Measurements from ENCODE around the gene STIM1.
"Not testable (repeated sequence)": the region's sequence is repeated elsewhere in the genome, so short reads cannot be mapped to it uniquely, and the experiment has no call there.

STIM1 gene

DNA sequence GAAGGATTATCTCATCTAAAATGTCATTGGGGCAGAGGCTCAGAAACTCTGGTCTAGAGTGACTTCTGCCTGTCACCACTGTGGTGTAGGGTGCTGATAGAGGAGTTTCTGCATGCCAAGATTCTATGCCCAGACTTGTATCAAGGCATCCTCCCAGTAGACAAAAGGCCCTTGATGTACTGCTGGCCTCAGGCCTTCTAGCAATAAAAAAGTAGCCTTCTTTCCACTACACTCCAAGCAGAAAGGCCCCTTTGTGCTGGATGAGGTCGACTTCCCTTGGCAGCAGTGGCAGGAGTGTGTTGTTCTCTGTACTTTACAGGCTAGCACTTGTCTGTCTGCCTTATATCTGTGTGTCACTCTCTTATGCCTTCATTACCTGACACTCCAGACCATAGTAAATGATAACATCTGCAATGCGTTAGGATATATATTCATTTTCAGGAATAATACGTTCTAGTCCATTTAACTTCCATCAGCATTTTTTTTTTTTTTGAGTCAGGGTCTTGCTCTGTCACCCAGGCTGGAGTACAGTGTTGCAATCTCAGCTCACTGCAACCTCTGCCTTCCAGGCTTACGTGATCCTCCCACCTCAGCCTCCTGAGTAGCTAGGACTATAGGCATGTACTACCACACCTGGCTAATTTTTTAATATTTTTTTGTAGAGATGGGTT is 189.6 kb downstream of the STIM1 start:
- ChIA-PET CTCF (interaction anchor here (1.1 to 4.4 kb wide), 7 partner anchors 11 to 196 kb away, joined by 3 to 17 read pairs (median 8); partner anchors contain the start of gene STIM1), POLR2A (no interaction called here)
- DNase-seq (ENCODE audit: extremely low spot score), result no peak
- TF ChIP-seq, protein P1, sequence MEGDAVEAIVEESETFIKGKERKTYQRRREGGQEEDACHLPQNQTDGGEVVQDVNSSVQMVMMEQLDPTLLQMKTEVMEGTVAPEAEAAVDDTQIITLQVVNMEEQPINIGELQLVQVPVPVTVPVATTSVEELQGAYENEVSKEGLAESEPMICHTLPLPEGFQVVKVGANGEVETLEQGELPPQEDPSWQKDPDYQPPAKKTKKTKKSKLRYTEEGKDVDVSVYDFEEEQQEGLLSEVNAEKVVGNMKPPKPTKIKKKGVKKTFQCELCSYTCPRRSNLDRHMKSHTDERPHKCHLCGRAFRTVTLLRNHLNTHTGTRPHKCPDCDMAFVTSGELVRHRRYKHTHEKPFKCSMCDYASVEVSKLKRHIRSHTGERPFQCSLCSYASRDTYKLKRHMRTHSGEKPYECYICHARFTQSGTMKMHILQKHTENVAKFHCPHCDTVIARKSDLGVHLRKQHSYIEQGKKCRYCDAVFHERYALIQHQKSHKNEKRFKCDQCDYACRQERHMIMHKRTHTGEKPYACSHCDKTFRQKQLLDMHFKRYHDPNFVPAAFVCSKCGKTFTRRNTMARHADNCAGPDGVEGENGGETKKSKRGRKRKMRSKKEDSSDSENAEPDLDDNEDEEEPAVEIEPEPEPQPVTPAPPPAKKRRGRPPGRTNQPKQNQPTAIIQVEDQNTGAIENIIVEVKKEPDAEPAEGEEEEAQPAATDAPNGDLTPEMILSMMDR (IDR thresholded peaks at IDR 0.05; ENCODE audit: control extremely low read depth, extremely low read depth, low read depth, missing control alignments), result no peak

DNA sequence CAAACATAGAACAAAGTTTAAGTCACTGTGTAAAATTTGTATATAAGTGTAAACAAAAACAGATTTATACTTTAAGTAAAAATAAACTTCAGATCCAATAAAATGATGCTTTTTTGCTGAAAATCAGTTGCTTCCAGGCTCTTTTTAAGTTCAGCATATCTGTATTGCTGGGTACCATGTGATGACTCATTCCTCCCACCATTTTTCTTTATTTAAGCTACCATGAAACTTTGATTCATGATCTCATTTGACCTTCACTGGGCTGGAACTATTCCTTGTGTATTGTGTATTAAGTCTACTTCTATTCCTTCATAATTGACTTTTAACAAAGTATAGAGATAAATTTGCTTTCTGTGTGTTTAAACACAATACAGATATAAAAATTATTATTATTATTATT is 192.9 kb downstream of the STIM1 start:
- TF ChIP-seq, protein P1 (IDR thresholded peaks at IDR 0.05; ENCODE audit: control extremely low read depth, extremely low read depth, low read depth, missing control alignments), result no peak
- DNase-seq (ENCODE audit: extremely low spot score), result no peak
- ChIA-PET POLR2A (no interaction called here), CTCF (interaction anchor here (1.0 to 3.5 kb wide), 5 partner anchors 16 to 200 kb away, joined by 3 to 17 read pairs (median 5); partner anchors contain the start of gene STIM1)

DNA sequence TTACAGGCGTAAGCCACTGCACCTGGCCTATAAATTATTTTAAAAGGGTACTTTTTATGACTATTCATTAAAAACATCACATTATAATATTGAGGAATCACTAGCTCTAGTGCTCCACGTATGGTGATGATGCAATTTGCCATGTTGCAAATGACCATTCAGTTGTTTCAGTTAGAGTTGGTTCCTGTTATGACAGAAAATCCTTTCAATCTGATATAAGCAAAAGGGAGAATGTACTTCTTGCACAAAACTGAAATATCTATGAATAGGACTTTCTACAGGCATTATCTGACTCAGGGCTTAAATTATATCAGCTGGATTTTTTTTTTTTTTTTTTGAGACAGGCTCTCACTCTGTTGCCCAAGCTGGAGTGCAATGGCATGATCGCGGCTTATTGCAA is 193.5 kb downstream of the STIM1 start:
- no peak for DNase-seq (ENCODE audit: extremely low spot score)
- CTCF ChIA-PET, result interaction anchor here (1.0 to 3.5 kb wide), 7 partner anchors 8 to 207 kb away, joined by 3 to 14 read pairs (median 3); partner anchors contain the start of gene STIM1
- TF ChIP-seq, protein P1 (IDR thresholded peaks at IDR 0.05; ENCODE audit: control extremely low read depth, extremely low read depth, low read depth, missing control alignments), result no peak
- POLR2A ChIA-PET, result no interaction called here

DNA sequence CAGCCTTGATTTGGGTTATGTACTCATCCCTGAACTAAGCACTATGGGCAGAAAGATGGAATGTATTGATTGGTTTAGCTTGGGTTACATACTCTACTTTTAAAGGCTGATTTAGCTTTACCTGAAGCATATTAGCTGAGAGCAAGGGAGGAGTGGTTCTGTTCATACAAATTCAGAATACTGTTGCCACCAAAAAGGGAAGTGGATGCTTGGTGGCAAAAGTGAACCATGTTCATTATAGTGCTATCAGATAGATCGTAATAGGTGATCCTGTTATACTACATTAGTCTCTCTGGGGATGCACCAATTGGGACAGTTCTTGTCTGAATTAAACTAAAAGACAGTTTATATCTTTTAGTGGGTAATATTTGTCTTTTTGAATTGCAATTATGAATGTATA is 194.7 kb downstream of the STIM1 start:
- ChIA-PET POLR2A (interaction anchor here (0.7 kb wide), 1 partner anchor 14 kb away, joined by 4 read pairs; no protein-coding TSS in a partner anchor), CTCF (interaction anchor here (1.0 to 3.5 kb wide), 5 partner anchors 9 to 209 kb away, joined by 3 to 14 read pairs (median 9); partner anchors contain the start of gene STIM1)
- DNase-seq (ENCODE audit: extremely low spot score), result no peak
- TF ChIP-seq, protein P1 (IDR thresholded peaks at IDR 0.05; ENCODE audit: control extremely low read depth, extremely low read depth, low read depth, missing control alignments), result no peak

DNA sequence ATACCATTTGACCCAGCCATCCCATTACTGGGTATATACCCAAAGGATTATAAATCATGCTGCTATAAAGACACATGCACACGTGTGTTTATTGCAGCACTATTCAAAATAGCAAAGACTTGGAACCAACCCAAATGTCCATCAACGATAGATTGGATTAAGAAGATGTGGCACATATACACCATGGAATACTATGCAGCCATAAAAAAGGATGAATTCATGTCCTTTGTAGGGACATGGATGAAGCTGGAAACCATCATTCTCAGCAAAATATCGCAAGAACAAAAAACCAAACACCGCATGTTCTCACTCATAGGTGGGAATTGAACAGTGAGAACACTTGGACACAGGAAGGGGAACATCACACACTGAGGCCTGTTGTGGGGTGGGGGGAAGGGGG is 197.7 kb downstream of the STIM1 start:
- CTCF ChIA-PET, result interaction anchor here (0.8 to 34.0 kb wide), 4 partner anchors 12 to 203 kb away, joined by 3 to 1411 read pairs (median 64); partner anchors contain the start of genes RHOG and STIM1
- POLR2A ChIA-PET; DNase-seq (ENCODE audit: extremely low spot score): not testable (repeated sequence)

DNA sequence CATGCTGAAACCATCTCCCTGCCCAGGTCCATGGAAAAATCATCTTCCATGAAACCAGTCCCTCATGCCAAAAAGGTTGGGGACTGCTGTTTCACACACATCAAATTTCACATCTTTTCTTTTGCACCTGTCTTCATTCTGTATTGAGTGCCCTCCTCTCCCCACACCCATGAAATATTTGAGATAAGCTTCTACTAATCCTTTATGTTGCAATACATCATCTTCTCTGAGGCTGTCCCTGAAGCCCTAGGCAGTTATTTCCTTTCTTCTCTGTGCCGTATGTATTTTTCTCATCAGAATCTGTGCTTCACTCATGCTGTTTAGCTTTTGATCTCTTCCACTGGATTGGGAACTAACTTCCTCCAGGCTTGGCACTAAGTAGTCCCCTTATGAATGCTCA is 199.2 kb downstream of the STIM1 start:
- TF ChIP-seq, protein P1 (IDR thresholded peaks at IDR 0.05; ENCODE audit: control extremely low read depth, extremely low read depth, low read depth, missing control alignments), result no peak
- ChIA-PET POLR2A (no interaction called here), CTCF (interaction anchor here (0.9 to 34.0 kb wide), 6 partner anchors 10 to 205 kb away, joined by 3 to 1411 read pairs (median 18); partner anchors contain the start of genes RHOG and STIM1)
- DNase-seq (ENCODE audit: extremely low spot score), result no peak

DNA sequence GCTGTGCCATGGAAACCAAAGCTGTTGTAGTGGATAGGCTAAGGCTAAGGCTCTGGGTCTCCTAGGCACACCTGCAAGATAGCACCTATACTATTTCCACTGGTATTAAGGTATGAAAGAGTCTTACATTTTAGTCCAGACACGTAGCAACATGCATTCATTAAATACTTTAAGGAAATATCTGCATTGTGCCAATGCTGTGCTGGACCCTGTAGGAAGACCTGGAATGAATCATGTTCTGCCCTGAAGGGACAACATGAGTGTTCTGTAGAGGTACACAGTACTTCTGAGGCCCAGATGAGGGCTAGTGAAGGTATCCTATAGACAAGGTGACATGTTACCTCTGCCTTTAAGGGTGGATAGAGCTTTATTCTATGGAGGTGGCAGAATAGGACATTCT is 204.0 kb downstream of the STIM1 start:
- TF ChIP-seq, protein P1 (IDR thresholded peaks at IDR 0.05; ENCODE audit: control extremely low read depth, extremely low read depth, low read depth, missing control alignments), result no peak
- POLR2A ChIA-PET, result no interaction called here
- DNase-seq (ENCODE audit: extremely low spot score), result no peak
- CTCF ChIA-PET, result interaction anchor here (1.3 to 34.0 kb wide), 4 partner anchors 14 to 209 kb away, joined by 4 to 1411 read pairs (median 58); partner anchors contain the start of genes RHOG and STIM1

Data from GM10248 (cell line).